Osteocyte (in vitro differentiated cells): ENCODE measurements around the gene NDUFB4. TPM values are rescaled to one million over a fixed set of nuclear protein-coding genes. Genes with fewer than 3 reads are reported as not detected.
"Not testable (repeated sequence)": the region's sequence is repeated elsewhere in the genome, so short reads cannot be mapped to it uniquely, and the experiment has no call there.

ENCODE experiments used
- DNase-seq: peaks from one replicate; pipeline ENCODE4 v3.0.0; 2021; ENCODE audit warnings: mixed read lengths; ENCODE audit not compliant: unreplicated experiment; ENCODE audit errors: extremely low spot score
- H3K27ac Mint-ChIP-seq: one replicate; pipeline ENCODE4 v1.8.0; 2021; ENCODE audit warnings: mild to moderate bottlenecking, mixed read lengths; ENCODE audit not compliant: unreplicated experiment
- H3K27me3 Mint-ChIP-seq: one replicate; pipeline ENCODE4 v1.8.0; 2021; ENCODE audit warnings: mixed read lengths; ENCODE audit not compliant: unreplicated experiment
- H3K36me3 Mint-ChIP-seq: one replicate; pipeline ENCODE4 v1.8.0; 2021; ENCODE audit warnings: mixed read lengths; ENCODE audit not compliant: unreplicated experiment
- H3K4me1 Mint-ChIP-seq: one replicate; pipeline ENCODE4 v1.8.0; 2021; ENCODE audit warnings: mixed read lengths; ENCODE audit not compliant: unreplicated experiment
- H3K4me3 Mint-ChIP-seq: one replicate; pipeline ENCODE4 v1.8.0; 2021; ENCODE audit warnings: mild to moderate bottlenecking, moderate library complexity, mixed read lengths; ENCODE audit not compliant: unreplicated experiment
- H3K9me3 Mint-ChIP-seq: one replicate; pipeline ENCODE4 v1.8.0; 2021; ENCODE audit warnings: mixed read lengths; ENCODE audit not compliant: unreplicated experiment
- total RNA-seq: library from RNA; stranded (reverse); gene quantifications from 2 replicates; pipeline ENCODE4 v1.2.1, GENCODE V29; 2021
- TF ChIP-seq, protein P1 (sequence below): fragments of 200-600 bp; sonication (generic); IDR thresholded peaks from 2 replicates; pipeline ENCODE4 v1.5.0; 2021; ENCODE audit warnings: antibody characterized with exemption, mild to moderate bottlenecking, moderate library complexity

Gene NDUFB4
- total RNA-seq, 1 donor from 2014 or later, result 116 TPM

DNA sequence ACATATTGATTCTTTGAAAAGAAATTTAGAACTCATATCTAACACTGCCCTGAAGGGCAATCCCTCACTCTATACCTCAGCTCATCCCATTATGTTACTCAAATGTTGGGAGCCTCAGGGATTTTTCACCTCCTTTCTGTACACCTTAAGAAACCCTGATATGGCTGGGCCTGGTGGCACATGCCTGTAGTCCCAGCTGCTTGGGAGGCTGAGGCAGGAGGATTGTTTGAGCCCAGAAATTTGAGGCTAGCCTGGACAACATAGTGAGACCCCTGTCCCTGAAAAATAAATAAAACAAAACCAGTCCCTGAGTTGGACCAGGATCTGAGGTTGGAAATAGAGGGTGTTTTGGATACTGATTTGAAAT, 27.6 kb downstream of the NDUFB4 start:
- no peak overlapping the region for H3K27ac Mint-ChIP-seq
- peaks cover 5% of the 10 kb centered on the region for H3K27me3 Mint-ChIP-seq
- no peak overlapping the region for H3K4me3 Mint-ChIP-seq
- no peaks in the 10 kb centered on the region for H3K36me3 Mint-ChIP-seq
- no peak for DNase-seq
- H3K9me3 Mint-ChIP-seq, result peaks cover 15% of the 10 kb centered on the region
- no peaks in the 10 kb centered on the region for H3K4me1 Mint-ChIP-seq
- TF ChIP-seq, protein P1, sequence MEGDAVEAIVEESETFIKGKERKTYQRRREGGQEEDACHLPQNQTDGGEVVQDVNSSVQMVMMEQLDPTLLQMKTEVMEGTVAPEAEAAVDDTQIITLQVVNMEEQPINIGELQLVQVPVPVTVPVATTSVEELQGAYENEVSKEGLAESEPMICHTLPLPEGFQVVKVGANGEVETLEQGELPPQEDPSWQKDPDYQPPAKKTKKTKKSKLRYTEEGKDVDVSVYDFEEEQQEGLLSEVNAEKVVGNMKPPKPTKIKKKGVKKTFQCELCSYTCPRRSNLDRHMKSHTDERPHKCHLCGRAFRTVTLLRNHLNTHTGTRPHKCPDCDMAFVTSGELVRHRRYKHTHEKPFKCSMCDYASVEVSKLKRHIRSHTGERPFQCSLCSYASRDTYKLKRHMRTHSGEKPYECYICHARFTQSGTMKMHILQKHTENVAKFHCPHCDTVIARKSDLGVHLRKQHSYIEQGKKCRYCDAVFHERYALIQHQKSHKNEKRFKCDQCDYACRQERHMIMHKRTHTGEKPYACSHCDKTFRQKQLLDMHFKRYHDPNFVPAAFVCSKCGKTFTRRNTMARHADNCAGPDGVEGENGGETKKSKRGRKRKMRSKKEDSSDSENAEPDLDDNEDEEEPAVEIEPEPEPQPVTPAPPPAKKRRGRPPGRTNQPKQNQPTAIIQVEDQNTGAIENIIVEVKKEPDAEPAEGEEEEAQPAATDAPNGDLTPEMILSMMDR, result no peak

DNA sequence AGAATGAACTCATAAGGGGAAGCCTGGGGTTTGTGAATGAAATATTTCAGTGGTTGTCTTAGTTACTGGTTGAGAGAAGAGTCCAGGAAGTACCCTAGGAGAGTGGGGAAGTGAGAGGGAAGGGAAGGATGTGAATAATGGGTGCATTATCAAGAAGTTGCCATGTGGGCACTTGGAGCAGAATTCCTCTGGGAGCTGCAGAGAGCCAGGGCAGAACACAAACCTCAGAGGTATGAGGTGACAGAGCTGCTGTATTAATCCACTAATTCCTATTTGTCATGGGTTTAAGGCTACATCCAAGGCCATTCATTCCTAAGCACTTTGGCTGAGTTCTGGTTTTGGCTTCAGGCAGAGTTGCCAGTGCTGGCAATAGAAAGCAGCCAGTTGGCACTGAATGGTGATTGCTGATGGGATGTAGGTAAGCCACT, 29.0 kb downstream of the NDUFB4 start:
- H3K27me3 Mint-ChIP-seq, result peaks cover 5% of the 10 kb centered on the region
- H3K36me3 Mint-ChIP-seq, result no peaks in the 10 kb centered on the region
- no peak overlapping the region for H3K27ac Mint-ChIP-seq
- H3K9me3 Mint-ChIP-seq, result peaks cover 15% of the 10 kb centered on the region
- no peaks in the 10 kb centered on the region for H3K4me1 Mint-ChIP-seq
- no peak overlapping the region for H3K4me3 Mint-ChIP-seq
- DNase-seq, result no peak
- TF ChIP-seq, protein P1, result no peak

DNA sequence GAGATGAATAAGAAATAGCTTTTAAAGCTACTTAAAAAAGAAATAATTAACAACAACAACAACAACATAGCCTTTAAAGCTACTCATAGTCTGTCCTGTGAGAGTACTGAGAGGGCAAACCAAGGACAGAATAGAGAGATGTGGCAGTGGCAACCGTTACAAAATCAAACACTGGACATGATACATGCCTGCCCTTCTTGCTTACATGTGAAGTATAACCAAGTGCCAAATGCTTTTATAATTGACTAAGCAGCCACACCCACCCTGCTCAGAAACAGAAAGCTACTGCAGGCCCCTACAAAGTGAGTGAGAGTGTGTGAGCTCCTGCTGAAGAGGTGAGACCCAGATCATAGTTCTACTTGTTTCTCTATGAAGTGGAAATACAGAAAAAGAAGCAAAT, 38.4 kb downstream of the NDUFB4 start:
- Mint-ChIP-seq H3K4me3 (no peak overlapping the region), H3K27me3 (no peaks in the 10 kb centered on the region), H3K36me3 (no peaks in the 10 kb centered on the region), H3K4me1 (peaks cover 1% of the 10 kb centered on the region), H3K9me3 (no peaks in the 10 kb centered on the region), H3K27ac (no peak overlapping the region)
- TF ChIP-seq, protein P1, result no peak
- DNase-seq, result no peak

DNA sequence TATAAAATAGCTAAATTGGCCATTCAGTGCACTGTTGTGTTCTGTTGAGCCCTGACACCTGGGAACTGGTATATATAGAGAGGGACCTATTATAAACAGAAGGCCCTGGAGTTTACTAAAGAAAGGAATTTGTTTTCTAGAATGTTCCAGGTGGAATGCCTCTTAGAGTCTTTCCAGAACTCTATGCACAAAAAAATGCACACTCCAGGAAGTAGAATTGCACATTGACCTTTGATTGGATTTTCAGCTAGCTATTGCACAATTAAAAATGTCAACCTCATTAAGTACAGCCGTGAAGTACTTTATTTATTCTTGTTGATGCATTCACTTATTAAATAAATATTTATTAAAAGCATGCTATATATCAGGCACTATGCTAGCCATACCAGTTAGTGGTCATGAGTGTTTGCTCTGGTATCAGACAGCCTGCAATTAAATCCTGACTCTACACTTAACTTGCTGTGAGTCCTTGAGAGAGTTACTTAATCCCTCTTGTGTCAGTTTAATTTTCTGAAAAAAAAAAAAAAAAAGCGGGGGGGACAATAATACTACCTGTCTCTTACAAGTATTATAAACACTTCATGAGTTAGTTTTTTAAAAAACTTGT, 40.8 kb downstream of the NDUFB4 start:
- no peak for DNase-seq
- H3K4me1 Mint-ChIP-seq, result peaks cover 1% of the 10 kb centered on the region
- TF ChIP-seq, protein P1, result no peak
- no peaks in the 10 kb centered on the region for H3K9me3 Mint-ChIP-seq
- no peaks in the 10 kb centered on the region for H3K36me3 Mint-ChIP-seq
- no peak overlapping the region for H3K4me3 Mint-ChIP-seq
- no peaks in the 10 kb centered on the region for H3K27me3 Mint-ChIP-seq
- H3K27ac Mint-ChIP-seq, result no peak overlapping the region

DNA sequence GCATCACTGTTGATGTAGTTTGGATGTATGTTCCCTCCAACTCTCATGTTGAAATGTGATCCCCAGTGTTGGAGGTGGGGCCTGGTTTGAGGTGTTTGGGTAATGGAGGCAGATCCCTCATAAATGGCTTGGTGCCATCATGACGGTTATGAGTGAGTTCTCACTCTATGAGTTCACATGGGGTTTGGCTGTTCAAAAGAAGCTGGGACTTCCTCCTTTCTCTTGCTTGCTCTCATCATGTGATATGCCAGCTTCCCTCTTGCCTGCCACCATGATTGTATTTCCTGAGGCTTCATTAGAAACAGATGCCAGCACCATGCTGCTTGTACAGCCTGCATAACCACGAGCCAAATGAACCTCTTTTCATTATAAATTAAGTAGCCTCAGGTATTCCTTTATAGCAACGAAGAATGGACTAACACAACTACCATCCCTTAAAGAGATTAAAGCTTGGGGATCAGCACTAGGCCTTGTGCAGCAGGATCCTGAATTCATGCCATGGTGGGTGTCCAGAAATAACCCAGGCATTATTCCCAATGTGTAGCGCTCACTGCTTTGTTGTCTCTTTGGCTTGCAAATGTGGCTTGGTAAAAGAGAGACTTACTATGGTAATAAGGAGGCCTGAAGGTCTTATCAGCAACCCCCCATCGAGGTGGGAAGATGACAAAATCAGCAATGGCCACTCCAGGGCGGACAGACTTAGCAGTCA, 41.9 kb downstream of the NDUFB4 start:
- H3K4me3 Mint-ChIP-seq, result no peak overlapping the region
- no peak overlapping the region for H3K27ac Mint-ChIP-seq
- no peaks in the 10 kb centered on the region for H3K9me3 Mint-ChIP-seq
- no peaks in the 10 kb centered on the region for H3K36me3 Mint-ChIP-seq
- H3K4me1 Mint-ChIP-seq, result peaks cover 1% of the 10 kb centered on the region
- TF ChIP-seq, protein P1, result no peak
- H3K27me3 Mint-ChIP-seq, result no peaks in the 10 kb centered on the region
- no peak for DNase-seq

DNA sequence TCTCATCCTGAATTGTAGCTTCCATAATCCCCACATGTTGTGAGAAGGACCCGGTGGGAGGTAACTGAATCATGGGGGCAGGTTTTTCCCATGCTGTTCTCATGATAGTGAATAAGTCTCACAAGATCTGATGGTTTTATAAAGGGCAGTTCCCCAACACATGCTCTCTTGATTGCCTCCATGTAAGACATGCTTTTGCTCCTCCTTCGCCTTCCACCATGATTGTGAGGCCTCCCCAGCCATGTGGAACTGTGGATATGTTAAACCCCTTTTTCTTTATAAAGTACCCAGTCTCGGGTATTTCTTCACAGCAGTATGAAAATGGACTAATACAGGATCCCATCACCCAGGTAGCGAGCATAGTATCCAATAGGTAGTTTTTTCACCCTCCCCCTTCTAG, 42.7 kb downstream of the NDUFB4 start:
- H3K36me3 Mint-ChIP-seq, H3K9me3 Mint-ChIP-seq, H3K4me3 Mint-ChIP-seq, H3K27ac Mint-ChIP-seq, H3K4me1 Mint-ChIP-seq, DNase-seq, H3K27me3 Mint-ChIP-seq: not testable (repeated sequence)
